SK-N-SH (cell line): ENCODE results near the gene LRRC8C.

ENCODE experiments used
- CTCF ChIP-seq: fragments of 200-600 bp; sonication (generic); IDR thresholded peaks from 2 replicates; pipeline ENCODE4 v1.6.1; 2017; ENCODE audit warnings: antibody characterized with exemption, mild to moderate bottlenecking, moderate library complexity
- EZH2phosphoT487 ChIP-seq: fragments of 200-600 bp; sonication (generic); IDR thresholded peaks from 2 replicates; pipeline ENCODE4 v1.6.1; 2017; ENCODE audit warnings: low read depth, mixed run types, mild to moderate bottlenecking, antibody characterized with exemption, moderate library complexity, borderline replicate concordance
- FOXM1 ChIP-seq: IDR thresholded peaks from 2 replicates; pipeline ENCODE4 v1.4.0; 2012; ENCODE audit warnings: low read depth, mild to moderate bottlenecking
- MAX ChIP-seq: IDR thresholded peaks from 2 replicates; pipeline ENCODE4 v1.4.0; 2012; ENCODE audit warnings: low read depth
- PBX3 ChIP-seq: IDR thresholded peaks from 2 replicates; pipeline ENCODE4; 2012
- POLR2AphosphoS5 ChIP-seq: IDR thresholded peaks from 2 replicates; pipeline ENCODE4 v1.6.1; 2012; ENCODE audit warnings: low read depth, low read length
- RAD21 ChIP-seq: IDR thresholded peaks from 2 replicates; pipeline ENCODE4 v1.6.1; 2012; ENCODE audit warnings: mild to moderate bottlenecking, low read length
- TCF12 ChIP-seq: IDR thresholded peaks from 2 replicates; pipeline ENCODE4 v1.4.0; 2012
- YY1 ChIP-seq: IDR thresholded peaks from 2 replicates; pipeline ENCODE4 v1.4.0; 2012; ENCODE audit warnings: low read depth, mild to moderate bottlenecking

- TF ChIP-seq EZH2phosphoT487 (no peak), CTCF (no peak), POLR2AphosphoS5 (no peak), FOXM1 (no peak), MAX (no peak), RAD21 (no peak), TCF12 (peak; percentile 19; the same call in 1 of the 2 replicates), PBX3 (peak; percentile 91), YY1 (no peak)
Observed at GRCh38 chr1:89671775-89672488, 39.0 kb downstream of the LRRC8C start.
